ENCODE results near the gene SS18L1. TPM values are rescaled to one million over a fixed set of nuclear protein-coding genes. Genes with fewer than 3 reads are reported as not detected.

The SS18L1 gene
- total and polyA plus RNA-seq, 2 experiments from 2014 or later = 6.5 to 32.6 TPM

GRCh38 chr20:62164879-62165761 is 21.6 kb downstream of the SS18L1 start:
- H3K9me3 Mint-ChIP-seq = no peaks in the 10 kb centered on the region
- Histone ChIP-seq H3K79me2 (replicated peaks; ENCODE audit: insufficient read depth) (no peaks in the 10 kb centered on the region), H3K27ac (ENCODE audit: low read depth) (no peak overlapping the region), H3K4me1 (ENCODE audit: insufficient read depth) (no peaks in the 10 kb centered on the region), H2AFZ (no peak overlapping the region), H3F3A (replicated peaks; ENCODE audit: low read depth) (no peaks in the 10 kb centered on the region), H3K4me3 (no peak overlapping the region), H4K20me1 (replicated peaks; ENCODE audit: insufficient read depth) (no peaks in the 10 kb centered on the region; the same call in 1 of the 2 replicates), H3K27me3 (ENCODE audit: insufficient read depth) (no peaks in the 10 kb centered on the region), H3K9me2 (ENCODE audit: insufficient read depth) (no peaks in the 10 kb centered on the region), H3K36me3 (ENCODE audit: insufficient read depth) (peaks cover 26% of the 10 kb centered on the region), H3K4me2 (no peak overlapping the region)
- DNase-seq (ENCODE audit: low spot score) = no peak
- TF ChIP-seq ETS1 (IDR thresholded peaks at IDR 0.05) (no peak), POLR2AphosphoS5 (IDR thresholded peaks at IDR 0.05; ENCODE audit: low read depth) (no peak), ZNF462 (CRISPR knock-in tag; IDR thresholded peaks at IDR 0.05) (no peak), EZH2phosphoT487 (IDR thresholded peaks at IDR 0.05; ENCODE audit: unreplicated experiment) (no peak), CTCF (conservative IDR thresholded peaks at IDR 0.05; ENCODE audit: low read depth in 2 of 2) (no peak), JUNB (IDR thresholded peaks at IDR 0.05; ENCODE audit: unreplicated experiment) (no peak), CREB1 (CRISPR knock-in tag; IDR thresholded peaks at IDR 0.05; ENCODE audit: low read depth) (no peak), ZNF331 (CRISPR knock-in tag; IDR thresholded peaks at IDR 0.05; ENCODE audit: low read depth) (no peak), NANOG (IDR thresholded peaks at IDR 0.05; ENCODE audit: borderline replicate concordance) (no peak)
- TF ChIP-seq, protein P1, sequence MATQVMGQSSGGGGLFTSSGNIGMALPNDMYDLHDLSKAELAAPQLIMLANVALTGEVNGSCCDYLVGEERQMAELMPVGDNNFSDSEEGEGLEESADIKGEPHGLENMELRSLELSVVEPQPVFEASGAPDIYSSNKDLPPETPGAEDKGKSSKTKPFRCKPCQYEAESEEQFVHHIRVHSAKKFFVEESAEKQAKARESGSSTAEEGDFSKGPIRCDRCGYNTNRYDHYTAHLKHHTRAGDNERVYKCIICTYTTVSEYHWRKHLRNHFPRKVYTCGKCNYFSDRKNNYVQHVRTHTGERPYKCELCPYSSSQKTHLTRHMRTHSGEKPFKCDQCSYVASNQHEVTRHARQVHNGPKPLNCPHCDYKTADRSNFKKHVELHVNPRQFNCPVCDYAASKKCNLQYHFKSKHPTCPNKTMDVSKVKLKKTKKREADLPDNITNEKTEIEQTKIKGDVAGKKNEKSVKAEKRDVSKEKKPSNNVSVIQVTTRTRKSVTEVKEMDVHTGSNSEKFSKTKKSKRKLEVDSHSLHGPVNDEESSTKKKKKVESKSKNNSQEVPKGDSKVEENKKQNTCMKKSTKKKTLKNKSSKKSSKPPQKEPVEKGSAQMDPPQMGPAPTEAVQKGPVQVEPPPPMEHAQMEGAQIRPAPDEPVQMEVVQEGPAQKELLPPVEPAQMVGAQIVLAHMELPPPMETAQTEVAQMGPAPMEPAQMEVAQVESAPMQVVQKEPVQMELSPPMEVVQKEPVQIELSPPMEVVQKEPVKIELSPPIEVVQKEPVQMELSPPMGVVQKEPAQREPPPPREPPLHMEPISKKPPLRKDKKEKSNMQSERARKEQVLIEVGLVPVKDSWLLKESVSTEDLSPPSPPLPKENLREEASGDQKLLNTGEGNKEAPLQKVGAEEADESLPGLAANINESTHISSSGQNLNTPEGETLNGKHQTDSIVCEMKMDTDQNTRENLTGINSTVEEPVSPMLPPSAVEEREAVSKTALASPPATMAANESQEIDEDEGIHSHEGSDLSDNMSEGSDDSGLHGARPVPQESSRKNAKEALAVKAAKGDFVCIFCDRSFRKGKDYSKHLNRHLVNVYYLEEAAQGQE (IDR thresholded peaks at IDR 0.05; ENCODE audit: unreplicated experiment) = no peak
- H3K4me1 Mint-ChIP-seq = no peaks in the 10 kb centered on the region
- H3K36me3 Mint-ChIP-seq (ENCODE audit: low read depth) = peaks cover 53% of the 10 kb centered on the region
- H3K27me3 Mint-ChIP-seq (ENCODE audit: insufficient read depth, low read depth, poor library complexity) = peaks cover 13% of the 10 kb centered on the region
- no peak overlapping the region for H3K4me3 Mint-ChIP-seq
- ATAC-seq = no peak
- H3K27ac Mint-ChIP-seq = peak overlapping the region; percentile 48; the same call in 1 of the 2 replicates
